OCI-LY7 (cell line): Measurements from ENCODE around the gene LMOD3. TPM values are rescaled to one million over a fixed set of nuclear protein-coding genes. Genes with fewer than 3 reads are reported as not detected.

Experiments used
- BruUV-seq: library from RNA; stranded (reverse); fragments of 400-500 nt; replicated peaks from 2 replicates; lab custom pipeline; 2021; lab: Mats Ljungman, UMichigan
- CTCF ChIA-PET: fragments of 300-600 bp; sonication (Branson Sonifier 250); formaldehyde crosslinking; loops from one replicate; lab custom pipeline; 2022; ENCODE audit warnings: antibody characterized with exemption; ENCODE audit not compliant: unreplicated experiment; lab: Charles Lee
- POLR2A ChIA-PET: fragments of 300-600 bp; sonication (Branson Sonifier 250); formaldehyde crosslinking; loops from one replicate; lab custom pipeline; 2022; ENCODE audit warnings: antibody characterized with exemption; lab: Charles Lee
- DNase-seq: peaks from one replicate; pipeline ENCODE4 v3.0.0-alpha.2; 2015; ENCODE audit warnings: low spot score
- H2AFZ ChIP-seq: fragments of 200-600 bp; sonication (generic), shearing (Covaris generic); 2 replicates; pipeline ENCODE4 v1.6.1; 2014; ENCODE audit warnings: mild to moderate bottlenecking, antibody characterized with exemption, low read length, moderate library complexity
- H3K27ac ChIP-seq: fragments of 200-600 bp; sonication (generic); 2 replicates; pipeline ENCODE4 v1.5.1; 2014; ENCODE audit warnings: mixed run types, low read depth, mild to moderate bottlenecking, moderate library complexity, low read length, inconsistent platforms; ENCODE audit not compliant: poor library complexity, severe bottlenecking
- H3K36me3 ChIP-seq: fragments of 200-600 bp; sonication (generic); 2 replicates; pipeline ENCODE4 v1.6.1; 2014; ENCODE audit warnings: mild to moderate bottlenecking, antibody characterized with exemption, low read length, moderate library complexity, mixed read lengths; ENCODE audit not compliant: insufficient read depth
- H3K4me1 ChIP-seq: fragments of 200-600 bp; sonication (generic); 2 replicates; pipeline ENCODE4 v1.5.1; 2014; ENCODE audit warnings: mild to moderate bottlenecking, low read length; ENCODE audit not compliant: insufficient read depth, poor library complexity, severe bottlenecking
- H3K4me2 ChIP-seq: fragments of 200-600 bp; sonication (generic); 2 replicates; pipeline ENCODE4 v1.6.1; 2014; ENCODE audit warnings: mild to moderate bottlenecking, low read length
- H3K4me3 ChIP-seq: fragments of 200-600 bp; sonication (generic); 2 replicates; pipeline ENCODE4 v1.5.1; 2014; ENCODE audit warnings: mild to moderate bottlenecking, low read depth, low read length; ENCODE audit not compliant: poor library complexity, severe bottlenecking
- H3K79me2 ChIP-seq: fragments of 200-600 bp; sonication (generic); 2 replicates; pipeline ENCODE4 v1.6.1; 2016; ENCODE audit warnings: low read depth, mild to moderate bottlenecking, low read length, moderate library complexity, mixed read lengths; ENCODE audit not compliant: insufficient read depth
- H3K9me2 ChIP-seq: fragments of 200-600 bp; sonication (generic); 2 replicates; pipeline ENCODE4 v1.6.1; 2016; ENCODE audit warnings: mild to moderate bottlenecking, low read length, mixed read lengths; ENCODE audit not compliant: insufficient read depth
- H3K9me3 ChIP-seq: fragments of 200-600 bp; sonication (generic); 2 replicates; pipeline ENCODE4 v1.6.1; 2014; ENCODE audit warnings: mild to moderate bottlenecking, mixed run types, low read length, mixed read lengths
- H4K20me1 ChIP-seq: fragments of 200-600 bp; sonication (generic); 2 replicates; pipeline ENCODE4 v1.6.1; 2014; ENCODE audit warnings: mild to moderate bottlenecking, antibody characterized with exemption, low read length, moderate library complexity, mixed read lengths; ENCODE audit not compliant: insufficient read depth
- EZH2phosphoT487 ChIP-seq: fragments of 200-600 bp; sonication (generic); IDR thresholded peaks from 2 replicates; pipeline ENCODE4 v1.6.1; 2018; ENCODE audit warnings: low read depth, borderline replicate concordance, mild to moderate bottlenecking, mixed run types, antibody characterized with exemption, low read length, moderate library complexity, mixed read lengths
- intact Hi-C: fragments of 100-400 bp; cut with micrococcal nuclease; formaldehyde crosslinking; loops from one replicate; pipeline ENCODE4 v1.10.0; 2022; ENCODE audit not compliant: unreplicated experiment
- total RNA-seq, 2 experiments: library from RNA; depleted of rRNA in 1 of 2; stranded (reverse); fragments of >200 nt in 1 of 2; shearing (Covaris generic) in 1 of 2; gene quantifications; 2 replicates each; pipeline ENCODE4 v1.2.3, GENCODE V29; 2014 to 2022
- TF ChIP-seq, protein P1 (sequence below): fragments of 200-600 bp; sonication (generic); conservative IDR thresholded peaks from 2 replicates; pipeline ENCODE4 v1.5.1; 2014; ENCODE audit warnings: mild to moderate bottlenecking, antibody characterized with exemption, low read length, moderate library complexity, mixed read lengths

Gene LMOD3
- total RNA-seq, 2 experiments from 2014 or later = not detected

DNA sequence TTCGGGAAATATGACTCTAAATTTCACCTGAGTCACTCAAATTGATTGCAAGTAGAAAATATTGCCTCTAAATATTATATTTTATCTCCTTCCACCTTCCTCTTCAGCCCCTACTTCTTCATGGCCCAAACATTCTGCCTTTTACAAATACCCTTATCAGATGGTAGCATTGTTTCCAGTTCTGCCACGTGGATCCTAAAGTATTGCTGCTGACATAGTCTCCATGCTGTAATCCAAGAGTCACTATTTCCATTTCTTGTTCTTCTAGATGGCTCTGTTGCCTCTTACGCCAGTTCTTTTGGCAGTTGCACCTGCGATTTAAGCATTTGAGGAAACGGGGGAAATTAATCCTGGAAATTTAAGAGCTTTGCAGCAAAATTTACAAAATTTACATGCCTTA is 13.6 kb downstream of the LMOD3 start:
- H2AFZ ChIP-seq = no peak overlapping the region
- intact Hi-C loops = no loop called here

DNA sequence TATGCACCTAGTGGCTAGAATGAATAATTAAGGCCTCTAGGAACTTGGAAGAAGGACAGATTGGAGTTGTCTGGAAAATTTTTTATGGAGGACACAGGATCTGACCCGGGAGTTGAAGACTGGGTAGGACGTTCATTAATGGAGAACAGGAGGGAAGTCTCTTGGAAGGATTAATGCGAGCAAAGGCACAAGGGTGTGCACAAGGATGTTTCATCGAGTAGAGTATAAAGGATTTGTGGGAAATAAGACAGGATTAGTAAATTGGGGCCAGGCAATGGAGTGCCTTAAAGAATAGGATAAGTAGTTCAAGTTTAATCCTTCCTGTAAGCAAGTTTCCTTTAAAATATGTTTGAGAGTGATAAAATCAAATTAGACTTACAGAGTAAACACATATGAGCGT is 14.6 kb downstream of the LMOD3 start:
- TF ChIP-seq EZH2phosphoT487 = no peak
- TF ChIP-seq, protein P1, sequence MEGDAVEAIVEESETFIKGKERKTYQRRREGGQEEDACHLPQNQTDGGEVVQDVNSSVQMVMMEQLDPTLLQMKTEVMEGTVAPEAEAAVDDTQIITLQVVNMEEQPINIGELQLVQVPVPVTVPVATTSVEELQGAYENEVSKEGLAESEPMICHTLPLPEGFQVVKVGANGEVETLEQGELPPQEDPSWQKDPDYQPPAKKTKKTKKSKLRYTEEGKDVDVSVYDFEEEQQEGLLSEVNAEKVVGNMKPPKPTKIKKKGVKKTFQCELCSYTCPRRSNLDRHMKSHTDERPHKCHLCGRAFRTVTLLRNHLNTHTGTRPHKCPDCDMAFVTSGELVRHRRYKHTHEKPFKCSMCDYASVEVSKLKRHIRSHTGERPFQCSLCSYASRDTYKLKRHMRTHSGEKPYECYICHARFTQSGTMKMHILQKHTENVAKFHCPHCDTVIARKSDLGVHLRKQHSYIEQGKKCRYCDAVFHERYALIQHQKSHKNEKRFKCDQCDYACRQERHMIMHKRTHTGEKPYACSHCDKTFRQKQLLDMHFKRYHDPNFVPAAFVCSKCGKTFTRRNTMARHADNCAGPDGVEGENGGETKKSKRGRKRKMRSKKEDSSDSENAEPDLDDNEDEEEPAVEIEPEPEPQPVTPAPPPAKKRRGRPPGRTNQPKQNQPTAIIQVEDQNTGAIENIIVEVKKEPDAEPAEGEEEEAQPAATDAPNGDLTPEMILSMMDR = no peak
- Histone ChIP-seq H3K27ac (no peak overlapping the region), H2AFZ (no peak overlapping the region), H3K79me2 (no peaks in the 10 kb centered on the region), H3K4me3 (no peak overlapping the region), H3K9me3 (no peaks in the 10 kb centered on the region), H3K9me2 (no peaks in the 10 kb centered on the region), H3K4me2 (no peak overlapping the region), H3K4me1 (no peaks in the 10 kb centered on the region), H3K36me3 (peaks cover 17% of the 10 kb centered on the region; the same call in 1 of the 2 replicates), H4K20me1 (no peaks in the 10 kb centered on the region)
- ChIA-PET POLR2A (interaction anchor here (0.7 to 1.2 kb wide), 3 partner anchors 9 to 37 kb away, joined by 3 read pairs; no protein-coding TSS in a partner anchor), CTCF (no interaction called here)
- no peak for DNase-seq
- intact Hi-C loops = no loop called here
- no TSS peak for BruUV-seq

More for the DNA sequence above, 13.6 kb downstream of the LMOD3 start:
- POLR2A ChIA-PET = interaction anchor here (1.0 kb wide), 2 partner anchors 17 to 92 kb away, joined by 3 read pairs; no protein-coding TSS in a partner anchor
- Histone ChIP-seq H3K27ac (no peak overlapping the region), H3K4me3 (no peak overlapping the region), H3K4me1 (no peaks in the 10 kb centered on the region), H3K79me2 (no peaks in the 10 kb centered on the region), H3K9me2 (no peaks in the 10 kb centered on the region), H3K36me3 (peaks cover 8% of the 10 kb centered on the region; the same call in 1 of the 2 replicates), H3K9me3 (no peaks in the 10 kb centered on the region), H3K4me2 (no peak overlapping the region), H4K20me1 (no peaks in the 10 kb centered on the region)
- BruUV-seq = no TSS peak
- CTCF ChIA-PET = no interaction called here
- no peak for TF ChIP-seq EZH2phosphoT487
- TF ChIP-seq, protein P1 = no peak
- DNase-seq = no peak

DNA sequence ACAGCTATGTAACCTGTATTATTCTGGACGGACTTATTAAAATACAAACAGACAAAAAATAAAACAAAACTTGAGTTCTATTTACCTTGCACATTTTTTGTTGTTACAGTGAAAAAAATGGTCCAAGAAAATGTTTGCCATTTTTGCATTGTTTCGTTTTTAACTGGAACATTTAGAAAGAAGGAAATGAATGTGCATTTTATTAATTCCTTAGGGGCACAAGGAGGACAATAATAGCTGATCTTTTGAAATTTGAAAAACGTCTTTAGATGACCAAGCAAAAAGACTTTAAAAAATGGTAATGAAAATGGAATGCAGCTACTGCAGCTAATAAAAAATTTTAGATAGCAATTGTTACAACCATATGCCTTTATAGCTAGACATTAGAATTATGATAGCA is 17.1 kb downstream of the LMOD3 start:
- BruUV-seq = no TSS peak
- Histone ChIP-seq H3K79me2 (no peaks in the 10 kb centered on the region), H3K4me1 (no peaks in the 10 kb centered on the region), H3K36me3 (peaks cover 28% of the 10 kb centered on the region; the same call in 1 of the 2 replicates), H4K20me1 (no peaks in the 10 kb centered on the region), H3K4me3 (no peak overlapping the region), H3K27ac (no peak overlapping the region), H3K9me3 (no peaks in the 10 kb centered on the region), H2AFZ (no peak overlapping the region), H3K4me2 (no peak overlapping the region), H3K9me2 (no peaks in the 10 kb centered on the region)
- TF ChIP-seq, protein P1 = no peak
- no peak for TF ChIP-seq EZH2phosphoT487
- ChIA-PET POLR2A (interaction anchor here (1.5 kb wide), 1 partner anchor 13 kb away, joined by 8 read pairs; no protein-coding TSS in a partner anchor), CTCF (no interaction called here)
- DNase-seq = no peak
- intact Hi-C loops = no loop called here
